ENCODE measurements around the gene FBP2.

- TF ChIP-seq CTCF (IDR thresholded peaks at IDR 0.05): no peak
- no peak for TF ChIP-seq EZH2 (IDR thresholded peaks at IDR 0.05; ENCODE audit: borderline replicate concordance, insufficient read depth, low read depth, low read length, poor library complexity, severe bottlenecking)
Measured at GRCh38 chr9:94554078-94554438, 39.6 kb downstream of the FBP2 start.

Measured in B cell (primary cell).